HepG2 (cell line): ENCODE results near the gene SOS2. TPM values are rescaled to one million over a fixed set of nuclear protein-coding genes. Genes with fewer than 3 reads are reported as not detected.

ENCODE experiments used
- ARID5B ChIP-seq: IDR thresholded peaks from 2 replicates; pipeline ENCODE4 v1.4.0; 2020; ENCODE audit warnings: mild to moderate bottlenecking, missing genetic modification reagents
- CBX2 ChIP-seq, 2 experiments: fragments of 200-600 bp in 1 of 2; sonication (generic); formaldehyde crosslinking in 1 of 2; IDR thresholded peaks; 2 replicates each; pipeline versions ENCODE4 v1.7.0 to v1.8.1; 2018 to 2022; ENCODE audit warnings: low read depth in 2 of 2, low read length in 1 of 2, mild to moderate bottlenecking in 1 of 2, missing genetic modification reagents in 1 of 2
- ELF1 ChIP-seq: sonication (generic); formaldehyde crosslinking; IDR thresholded peaks from 2 replicates; pipeline ENCODE4 v1.4.0; 2020; ENCODE audit warnings: missing genetic modification reagents
- HES4 ChIP-seq: sonication (generic); formaldehyde crosslinking; IDR thresholded peaks from 2 replicates; pipeline ENCODE4 v1.9.0; 2021; ENCODE audit warnings: mild to moderate bottlenecking, missing genetic modification reagents, borderline replicate concordance
- ISX ChIP-seq: sonication (generic); formaldehyde crosslinking; conservative IDR thresholded peaks from 2 replicates; pipeline ENCODE4 v1.5.0; 2020; ENCODE audit warnings: missing genetic modification reagents
- KDM3A ChIP-seq: IDR thresholded peaks from 2 replicates; pipeline ENCODE4 v1.6.1; 2018; ENCODE audit warnings: low read depth, missing compliant biosample characterization
- MBNL3 ChIP-seq: fragments of 250-450 bp; sonication (Bioruptor Pico); conservative IDR thresholded peaks from 2 replicates; pipeline ENCODE4 v1.8.0; 2022; ENCODE audit warnings: mild to moderate bottlenecking, inconsistent platforms
- NFE2 ChIP-seq: sonication (generic); formaldehyde crosslinking; IDR thresholded peaks from 2 replicates; pipeline ENCODE4 v1.4.0; 2020; ENCODE audit warnings: missing genetic modification reagents
- SMARCE1 ChIP-seq: fragments of 450-650 bp; IDR thresholded peaks from 2 replicates; pipeline ENCODE4 v1.6.1; 2017; ENCODE audit warnings: borderline replicate concordance
- TARDBP ChIP-seq: sonication (generic); formaldehyde crosslinking; IDR thresholded peaks from 2 replicates; pipeline ENCODE4 v1.8.0; 2022; ENCODE audit warnings: mild to moderate bottlenecking, missing genetic modification reagents
- ZC3H4 ChIP-seq: sonication (generic); formaldehyde crosslinking; IDR thresholded peaks from 2 replicates; pipeline ENCODE4 v1.4.0; 2020; ENCODE audit warnings: missing genetic modification reagents, borderline replicate concordance
- ZFP41 ChIP-seq: sonication (generic); formaldehyde crosslinking; IDR thresholded peaks from 2 replicates; pipeline ENCODE4 v1.4.0; 2020; ENCODE audit warnings: mild to moderate bottlenecking, missing genetic modification reagents, borderline replicate concordance
- ZNF10 ChIP-seq: sonication (generic); formaldehyde crosslinking; IDR thresholded peaks from 2 replicates; pipeline ENCODE4 v1.4.0; 2020; ENCODE audit warnings: mild to moderate bottlenecking, low read depth, missing genetic modification reagents, borderline replicate concordance
- ZNF362 ChIP-seq: sonication (generic); formaldehyde crosslinking; IDR thresholded peaks from 2 replicates; pipeline ENCODE4 v1.4.0; 2020; ENCODE audit warnings: missing genetic modification reagents, mild to moderate bottlenecking, borderline replicate concordance
- ZNF607 ChIP-seq: sonication (generic); formaldehyde crosslinking; IDR thresholded peaks from 2 replicates; pipeline ENCODE4 v1.5.1; 2020; ENCODE audit warnings: missing genetic modification reagents, mild to moderate bottlenecking, borderline replicate concordance
- ZNF710 ChIP-seq: sonication (generic); formaldehyde crosslinking; IDR thresholded peaks from 2 replicates; pipeline ENCODE4 v1.5.0; 2020; ENCODE audit warnings: mild to moderate bottlenecking, missing genetic modification reagents, borderline replicate concordance
- ZNF768 ChIP-seq: sonication (generic); formaldehyde crosslinking; IDR thresholded peaks from 2 replicates; pipeline ENCODE4 v1.4.0; 2020; ENCODE audit warnings: missing genetic modification reagents
- polyA plus RNA-seq, 8 experiments: library from polyadenylated mRNA; depleted of rRNA in 3 of 8; stranded (reverse) in 7 of 8; unstranded in 1 of 8; fragments of >200 nt; fragmentation: Illumina TruSeq in 4 of 8; extraction: Trizol in 4 of 8; gene quantifications; 2 replicates each; pipeline versions ENCODE4 v1.2.1 to v1.2.3, GENCODE V29; 2011 to 2016; ENCODE audit warnings: low read depth in 4 of 8, missing spikeins in 1 of 8, mixed read lengths in 1 of 8; ENCODE audit not compliant: insufficient read depth in 1 of 8
- total RNA-seq, 5 experiments: library from RNA; depleted of rRNA; stranded (reverse); fragments of >200 nt; fragmentation: Illumina TruSeq; extraction: Trizol; gene quantifications; 2 replicates each; pipeline ENCODE4 v1.2.3, GENCODE V29; 2016; ENCODE audit warnings: low read depth in 1 of 5
- TF ChIP-seq, protein P1 (sequence below): sonication (generic); formaldehyde crosslinking; IDR thresholded peaks from 2 replicates; pipeline ENCODE4 v1.8.1; 2023; ENCODE audit warnings: mild to moderate bottlenecking, missing genetic modification reagents
- TF ChIP-seq, protein P2 (sequence below): sonication (generic); formaldehyde crosslinking; IDR thresholded peaks from 2 replicates; pipeline ENCODE4 v1.4.0; 2020; ENCODE audit warnings: missing genetic modification reagents, low read depth, mild to moderate bottlenecking, borderline replicate concordance

SOS2 gene
- total and polyA plus RNA-seq, 2 of the 13 experiments (the other 11 are each of a cell fraction or from before 2014, with no cell fraction given) = 9.3 to 12.1 TPM

GRCh38 chr14:50231475-50232275 is at the start of gene SOS2 (continued):
- TF ChIP-seq ARID5B (CRISPR knock-in tag) (peak; percentile 72; the same call in 1 of the 2 replicates), ZNF10 (CRISPR knock-in tag) (no peak), ZNF607 (peak; percentile 40; the same call in 1 of the 2 replicates), ISX (CRISPR knock-in tag) (peak; percentile 81; the same call in 1 of the 2 replicates), MBNL3 (no peak), ZNF768 (CRISPR knock-in tag) (peak; percentile 75; the same call in 1 of the 2 replicates), TARDBP (CRISPR knock-in tag) (peak; percentile 14; the same call in 1 of the 2 replicates), ZNF362 (CRISPR knock-in tag) (no peak), CBX2 (IDR thresholded peaks at IDR 0.05; ENCODE audit: low read depth, low read length) (no peak), CBX2 (CRISPR knock-in tag; IDR thresholded peaks at IDR 0.05; ENCODE audit: low read depth) (no peak), ZFP41 (peak; percentile 42; the same call in 1 of the 2 replicates), ZC3H4 (no peak), ELF1 (no peak), ZNF710 (CRISPR knock-in tag) (peak; percentile 91), NFE2 (CRISPR knock-in tag) (no peak), KDM3A (CRISPR knock-in tag) (peak; percentile 62; the same call in 1 of the 2 replicates), SMARCE1 (no peak), HES4 (CRISPR knock-in tag) (peak; percentile 42; the same call in 1 of the 2 replicates)
- TF ChIP-seq, protein P1, sequence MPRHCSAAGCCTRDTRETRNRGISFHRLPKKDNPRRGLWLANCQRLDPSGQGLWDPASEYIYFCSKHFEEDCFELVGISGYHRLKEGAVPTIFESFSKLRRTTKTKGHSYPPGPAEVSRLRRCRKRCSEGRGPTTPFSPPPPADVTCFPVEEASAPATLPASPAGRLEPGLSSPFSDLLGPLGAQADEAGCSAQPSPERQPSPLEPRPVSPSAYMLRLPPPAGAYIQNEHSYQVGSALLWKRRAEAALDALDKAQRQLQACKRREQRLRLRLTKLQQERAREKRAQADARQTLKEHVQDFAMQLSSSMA (CRISPR knock-in tag) = no peak
- TF ChIP-seq, protein P2, sequence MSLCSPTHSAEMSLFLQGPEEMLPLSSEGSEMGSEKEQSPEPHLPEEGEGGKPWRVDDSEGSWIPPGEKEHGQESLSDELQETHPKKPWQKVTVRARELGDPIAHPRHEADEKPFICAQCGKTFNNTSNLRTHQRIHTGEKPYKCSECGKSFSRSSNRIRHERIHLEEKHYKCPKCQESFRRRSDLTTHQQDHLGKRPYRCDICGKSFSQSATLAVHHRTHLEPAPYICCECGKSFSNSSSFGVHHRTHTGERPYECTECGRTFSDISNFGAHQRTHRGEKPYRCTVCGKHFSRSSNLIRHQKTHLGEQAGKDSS (CRISPR knock-in tag) = peak; percentile 82
